Measurements from ENCODE around the gene IL1A. TPM values are rescaled to one million over a fixed set of nuclear protein-coding genes. Genes with fewer than 3 reads are reported as not detected.
"Not testable (repeated sequence)": the region's sequence is repeated elsewhere in the genome, so short reads cannot be mapped to it uniquely, and the experiment has no call there.

IL1A gene, protein sequence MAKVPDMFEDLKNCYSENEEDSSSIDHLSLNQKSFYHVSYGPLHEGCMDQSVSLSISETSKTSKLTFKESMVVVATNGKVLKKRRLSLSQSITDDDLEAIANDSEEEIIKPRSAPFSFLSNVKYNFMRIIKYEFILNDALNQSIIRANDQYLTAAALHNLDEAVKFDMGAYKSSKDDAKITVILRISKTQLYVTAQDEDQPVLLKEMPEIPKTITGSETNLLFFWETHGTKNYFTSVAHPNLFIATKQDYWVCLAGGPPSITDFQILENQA
- under 1 TPM in 2 of 5 donors, not detected in 3; 0.12 to 0.20 TPM for polyA plus RNA-seq (ENCODE audit: insufficient read depth in 1 of 5, insufficient read length in 5 of 5, low replicate concordance in 1 of 5)
- long read RNA-seq, donor 1 = 0 reads
- long read RNA-seq, donor 2 = 0 reads
- long read RNA-seq, donor 3, partial matches to known transcripts = 0 of 1 reads
- long read RNA-seq, donor 3, other reads (novel, unspliced or antisense) = 0 of 1 reads
- long read RNA-seq, donor 4 = 0 reads
- long read RNA-seq, donor 5 = 0 reads
- long read RNA-seq, donor 6 = 0 reads
- long read RNA-seq, donor 7 = 0 reads
- long read RNA-seq, donor 8 = 0 reads

GRCh38 chr2:112784199-112785189 is at the start of gene IL1A:
IL1A (minus strand) TSS chr2:112784493; CDS start chr2:112783770, 723 bp downstream.
- no peak for DNase-seq

DNA sequence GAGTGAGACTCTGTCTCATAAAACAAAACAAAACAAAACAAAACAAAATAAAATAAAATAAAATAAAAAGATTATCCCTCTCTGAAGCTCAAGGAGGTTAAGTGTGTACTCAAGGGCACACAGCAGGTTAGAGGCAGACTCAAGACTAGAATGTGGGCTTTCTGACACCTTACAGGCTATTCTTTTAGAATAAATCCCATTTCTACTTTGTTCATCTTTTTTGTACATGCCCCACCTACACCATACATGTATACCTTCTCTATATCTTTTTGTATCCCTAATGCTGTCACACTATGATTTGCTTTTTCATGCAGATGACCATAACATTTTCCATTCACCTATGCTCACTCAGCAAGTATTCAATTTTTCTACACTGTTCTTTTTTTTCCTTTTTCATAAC is 49.7 kb upstream of the IL1A start:
- DNase-seq = no peak

DNA sequence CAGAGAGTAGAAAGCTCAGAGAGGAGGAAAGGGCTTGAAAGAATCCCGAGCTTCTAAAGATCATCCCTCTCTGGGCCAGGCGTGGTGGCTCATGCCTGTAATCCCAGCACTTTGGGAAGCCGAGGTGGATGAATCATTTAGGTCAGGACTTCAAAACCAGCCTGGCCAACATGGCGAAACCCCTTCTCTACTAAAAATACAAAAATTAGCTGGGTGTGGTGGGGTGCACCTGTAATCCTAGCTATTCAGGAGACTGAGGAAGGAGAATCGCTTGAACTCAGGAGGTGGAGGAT is 49.3 kb upstream of the IL1A start:
- DNase-seq = not testable (repeated sequence)

- DNase-seq = no peak
Observed at GRCh38 chr2:112832841-112833638, 48.7 kb upstream of the IL1A start.

DNA sequence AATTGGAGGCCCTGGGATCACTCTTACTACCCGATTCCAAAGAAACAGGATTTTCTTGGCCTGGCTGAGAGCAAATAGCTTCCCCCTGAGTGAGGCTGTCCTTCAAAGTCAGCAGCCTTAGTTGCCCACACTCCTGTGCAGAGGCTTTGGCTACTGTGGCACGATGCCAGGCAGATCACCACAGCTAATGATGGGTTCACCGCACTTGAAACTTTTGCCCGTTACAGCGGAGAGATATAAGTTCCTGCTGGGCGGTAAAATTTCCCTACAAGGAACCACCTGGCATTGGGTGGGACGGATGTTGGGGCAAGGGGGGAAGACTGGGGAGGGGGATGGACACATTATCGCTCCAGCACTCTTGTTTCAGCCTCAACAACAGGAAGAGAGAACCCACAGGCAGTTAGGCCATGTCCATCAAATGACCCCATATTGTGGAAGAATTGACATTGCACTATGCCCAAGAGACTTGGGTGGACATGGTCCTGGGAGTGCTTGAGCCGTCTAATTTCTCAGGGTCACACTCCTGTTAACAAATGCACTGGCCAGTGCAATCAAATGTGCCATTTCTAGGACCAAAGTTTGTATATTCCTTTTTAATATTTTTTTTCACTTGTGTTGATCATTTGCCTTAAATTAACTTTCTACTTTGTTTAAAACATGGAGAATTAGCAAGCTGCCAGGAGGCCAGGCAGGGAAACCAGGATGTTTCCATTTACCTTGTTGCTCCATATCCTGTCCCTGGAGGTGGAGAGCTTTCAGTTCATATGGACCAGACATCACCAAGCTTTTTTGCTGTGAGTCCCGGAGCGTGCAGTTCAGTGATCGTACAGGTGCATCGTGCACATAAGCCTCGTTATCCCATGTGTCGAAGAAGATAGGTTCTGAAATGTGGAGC is 47.9 kb upstream of the IL1A start:
- no peak for DNase-seq

- no peak for DNase-seq
Observed at GRCh38 chr2:112831513-112831845, 47.2 kb upstream of the IL1A start.

DNA sequence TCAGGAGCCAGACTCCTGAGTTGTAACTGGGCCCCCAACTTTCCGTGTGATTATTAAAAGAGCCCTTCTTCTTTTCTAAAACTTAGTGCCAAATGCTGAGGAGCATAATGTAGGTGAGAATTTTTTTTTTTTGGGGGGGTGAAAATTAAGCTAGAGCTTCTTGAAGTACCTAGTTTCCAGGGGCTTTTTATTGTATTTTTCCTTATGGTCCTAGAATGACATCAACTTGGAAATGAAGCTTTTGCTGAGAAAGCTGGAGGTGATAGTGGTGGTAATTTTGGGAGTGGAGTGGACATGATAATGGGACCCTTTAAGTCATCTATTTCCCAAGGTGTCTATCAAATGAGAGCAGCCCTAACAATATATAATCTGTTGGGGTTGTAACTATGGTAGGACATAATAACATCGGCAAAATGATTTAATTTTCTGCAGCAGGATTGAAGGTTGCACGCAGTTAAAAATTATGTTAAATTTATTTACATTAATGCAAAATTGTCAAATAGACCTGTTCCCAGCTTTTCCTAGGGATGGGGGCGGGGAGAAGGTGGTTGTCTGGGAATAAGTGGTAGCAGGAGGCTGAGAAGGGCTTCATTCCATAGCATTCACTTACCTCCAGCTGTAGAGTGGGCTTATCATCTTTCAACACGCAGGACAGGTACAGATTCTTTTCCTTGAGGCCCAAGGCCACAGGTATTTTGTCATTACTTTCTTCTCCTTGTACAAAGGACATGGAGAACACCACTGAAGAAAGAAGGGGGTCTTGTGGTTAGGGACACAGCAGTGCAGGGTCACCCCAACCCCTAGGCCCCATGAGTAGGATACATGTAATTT is 46.6 kb upstream of the IL1A start:
- DNase-seq = no peak

- no peak for DNase-seq
Observed at GRCh38 chr2:112829961-112830681, 45.8 kb upstream of the IL1A start.

DNA sequence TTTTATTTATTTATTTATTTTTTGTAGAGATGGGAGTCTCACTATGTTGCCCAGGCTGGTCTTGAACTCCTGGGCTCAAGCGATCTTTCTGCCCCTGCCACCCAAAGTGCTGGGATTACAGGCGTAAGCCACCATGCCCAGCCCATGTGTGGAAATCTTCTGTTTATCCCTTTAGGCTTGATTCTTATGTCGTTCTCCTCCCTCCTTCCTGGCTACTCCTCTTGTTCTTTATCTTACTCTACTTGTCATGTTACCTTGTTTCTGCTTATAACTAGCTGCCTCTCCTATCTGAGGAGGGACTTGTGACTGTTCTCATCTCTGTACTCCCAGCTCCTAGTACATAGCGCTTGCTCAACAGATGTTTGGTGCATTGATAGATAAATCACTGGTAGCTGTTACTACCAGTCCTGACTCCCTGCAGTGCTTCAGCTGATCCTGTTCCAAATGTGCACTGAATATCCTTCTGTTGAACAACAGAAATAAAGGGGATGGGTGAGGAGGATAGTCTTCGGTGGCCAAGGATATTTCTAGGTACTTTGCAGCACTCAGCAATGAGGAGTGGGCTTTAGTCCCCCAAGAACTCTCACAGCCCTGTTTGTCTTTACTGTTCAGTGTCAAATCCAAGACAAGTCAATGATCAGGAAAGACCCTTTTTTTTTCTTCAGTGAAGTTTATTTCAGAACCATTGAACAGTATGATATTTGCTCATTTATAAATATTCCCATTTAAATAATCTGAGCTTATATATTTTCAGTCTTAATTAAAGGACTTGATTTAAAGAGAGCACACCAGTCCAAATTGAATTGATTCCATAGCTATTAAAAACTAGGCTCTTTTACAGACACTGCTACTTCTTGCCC is 45.0 kb upstream of the IL1A start:
- DNase-seq = no peak

DNA sequence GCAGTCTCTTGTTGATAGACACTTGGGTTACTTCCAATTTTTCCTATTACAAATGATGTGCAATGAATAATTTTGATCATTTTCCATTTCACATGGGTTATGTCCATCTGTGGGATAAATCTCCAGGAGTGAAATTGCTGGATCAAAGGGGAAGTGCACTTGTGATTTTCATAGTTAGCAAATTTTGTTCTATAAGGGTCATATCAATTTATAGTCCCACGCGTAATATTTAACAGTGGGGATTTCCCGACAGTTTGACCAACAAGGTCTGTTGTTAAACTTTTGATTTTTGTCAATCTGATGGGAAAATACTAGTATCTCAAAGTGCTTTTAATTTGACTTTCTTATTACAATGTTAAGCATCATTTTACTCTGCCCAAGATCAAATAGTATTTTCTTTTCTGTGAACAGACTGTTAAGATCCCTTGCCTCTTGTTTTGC is 44.0 kb upstream of the IL1A start:
- DNase-seq = no peak

DNA sequence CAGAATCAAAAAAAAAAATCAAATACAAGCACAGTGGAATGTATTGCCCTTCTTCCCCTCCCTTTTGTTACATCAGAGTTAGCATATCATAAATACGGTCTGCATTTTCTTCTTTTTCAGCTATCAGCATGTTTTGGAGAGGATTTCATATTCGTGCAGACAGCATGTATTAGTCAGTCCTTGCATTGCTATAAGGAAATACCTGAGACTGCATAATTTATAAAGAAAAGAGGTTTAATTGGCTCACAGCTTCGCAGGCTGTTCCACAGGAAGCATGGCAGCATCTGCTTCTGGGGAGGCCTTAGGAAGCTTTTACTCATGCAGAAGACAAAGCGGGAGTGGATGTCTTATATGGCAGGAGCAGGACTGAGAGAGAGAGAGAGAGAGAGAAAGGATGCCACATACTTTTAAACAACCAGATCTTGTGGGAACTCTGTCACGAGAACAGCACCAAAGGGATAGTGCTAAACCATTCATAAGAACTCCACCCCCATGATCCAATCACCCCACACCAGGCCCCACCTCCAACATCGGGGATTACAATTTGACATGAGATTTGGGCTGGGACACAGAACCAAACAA is 43.4 kb upstream of the IL1A start:
- no peak for DNase-seq

- no peak for DNase-seq
Observed at GRCh38 chr2:112827009-112827408, 42.7 kb upstream of the IL1A start.

GRCh38 chr2:112825706-112826105 is 41.4 kb upstream of the IL1A start:
- DNase-seq = no peak

DNA sequence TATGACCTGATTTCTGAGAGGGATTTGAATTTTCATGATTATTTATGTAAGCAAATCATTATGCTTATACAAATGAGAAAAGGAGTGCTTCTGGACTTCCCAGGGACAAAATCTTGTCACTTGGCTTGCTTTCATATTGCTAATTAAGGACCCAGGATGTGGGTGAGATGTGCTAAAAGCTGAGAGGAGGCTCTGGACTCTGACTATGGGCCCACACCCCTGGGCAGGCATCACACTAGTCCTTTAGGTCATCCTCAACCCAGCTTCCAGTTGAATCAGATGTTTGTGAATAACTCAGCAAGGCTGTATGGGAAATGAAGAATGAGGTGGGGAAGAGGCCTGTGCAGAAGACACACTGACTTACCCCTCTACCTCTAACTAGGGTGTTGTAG is 40.4 kb upstream of the IL1A start:
- DNase-seq = no peak

- DNase-seq = no peak
Observed at GRCh38 chr2:112821682-112822081, 37.4 kb upstream of the IL1A start.

- no peak for DNase-seq
Observed at GRCh38 chr2:112821142-112821541, 36.8 kb upstream of the IL1A start.

DNA sequence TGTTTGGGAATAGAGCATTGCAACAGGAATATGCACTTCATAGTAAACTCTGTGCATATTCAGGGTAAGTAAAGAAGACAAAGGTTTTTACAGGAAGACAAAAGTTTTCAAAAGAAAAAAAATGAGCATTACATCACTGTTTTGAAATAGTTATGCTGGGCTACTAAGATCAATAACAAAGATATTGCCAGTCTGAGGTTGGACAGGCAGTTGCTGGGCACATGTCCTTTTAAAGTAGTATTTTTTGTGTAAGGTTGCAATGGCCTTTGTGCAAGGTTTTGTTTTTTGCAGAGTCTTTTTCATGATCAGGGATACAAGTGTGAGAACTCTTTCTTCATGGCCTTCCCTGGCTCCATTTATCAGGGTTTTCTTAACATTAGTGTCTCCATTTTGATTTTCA is 36.0 kb upstream of the IL1A start:
- DNase-seq = no peak

GRCh38 chr2:112819081-112819480 is 34.8 kb upstream of the IL1A start:
- no peak for DNase-seq
